Activated B cell treated with CpG ODN at 0.5 μM for 24 hours (primary cell): ENCODE data around the gene SGSM2. TPM values are rescaled to one million over a fixed set of nuclear protein-coding genes. Genes with fewer than 3 reads are reported as not detected.

ENCODE experiments used
- ATAC-seq: fragments of 200-7000 bp; cut with Tn5 transposase; one replicate; pipeline ENCODE4 v1.10.0; 2021; ENCODE audit warnings: low read depth, mild to moderate bottlenecking, moderate library complexity
- CTCF ChIA-PET: fragments of 350-600 bp; sonication (Branson Sonifier 250); formaldehyde crosslinking; loops from one replicate; lab custom pipeline; 2021; ENCODE audit warnings: antibody characterized with exemption; lab: Charles Lee
- POLR2A ChIA-PET: fragments of 350-600 bp; sonication (Branson Sonifier 250); formaldehyde crosslinking; loops from one replicate; lab custom pipeline; 2021; ENCODE audit warnings: antibody characterized with exemption; lab: Charles Lee
- DNase-seq: peaks from one replicate; pipeline ENCODE4 v3.0.0; 2022
- H3K27ac Mint-ChIP-seq: one replicate; pipeline ENCODE4 v1.8.0; 2020; ENCODE audit warnings: mixed read lengths
- H3K27me3 Mint-ChIP-seq: one replicate; pipeline ENCODE4 v1.8.0; 2021; ENCODE audit warnings: mixed read lengths
- H3K36me3 Mint-ChIP-seq: one replicate; pipeline ENCODE4 v1.8.0; 2021; ENCODE audit warnings: low read depth, mixed read lengths
- H3K4me1 Mint-ChIP-seq: one replicate; pipeline ENCODE4 v1.8.0; 2021; ENCODE audit warnings: mixed read lengths
- H3K4me3 Mint-ChIP-seq: one replicate; pipeline ENCODE4 v1.8.0; 2020; ENCODE audit warnings: mild to moderate bottlenecking, mixed read lengths
- H3K9me3 Mint-ChIP-seq: one replicate; pipeline ENCODE4 v1.8.0; 2020; ENCODE audit warnings: mixed read lengths
- CTCF ChIP-seq: fragments of 200-600 bp; IDR thresholded peaks from one replicate; pipeline ENCODE4 v1.8.0; 2022; ENCODE audit warnings: antibody characterized with exemption, mild to moderate bottlenecking
- intact Hi-C: fragments of 100-400 bp; cut with micrococcal nuclease; formaldehyde crosslinking; loops from one replicate; pipeline ENCODE4 v1.15.1; 2024
- total RNA-seq: library from RNA; stranded (reverse); gene quantifications from 2 replicates; pipeline ENCODE4 v1.2.3, GENCODE V29; 2022

The SGSM2 gene
- total RNA-seq, 1 donor from 2014 or later = 60.5 TPM

- ATAC-seq (no peak), DNase-seq (no peak)
- CTCF ChIA-PET = interaction anchor here (0.8 to 10.4 kb wide), 2 partner anchors 31 to 312 kb away, joined by 3 to 520 read pairs; no protein-coding TSS in a partner anchor
- Mint-ChIP-seq H3K9me3 (no peaks in the 10 kb centered on the region), H3K4me3 (no peak overlapping the region), H3K36me3 (peaks cover 35% of the 10 kb centered on the region), H3K4me1 (no peaks in the 10 kb centered on the region), H3K27me3 (no peaks in the 10 kb centered on the region), H3K27ac (no peak overlapping the region)
- intact Hi-C loops = no loop called here
- no peak for TF ChIP-seq CTCF
- POLR2A ChIA-PET = no interaction called here
Measured at GRCh38 chr17:2412561-2413021, 75.3 kb downstream of the SGSM2 start.

- DNase-seq = no peak
- ChIA-PET CTCF (interaction anchor here (10.4 kb wide), 1 partner anchor 33 kb away, joined by 520 read pairs; no protein-coding TSS in a partner anchor), POLR2A (interaction anchor here (2.4 kb wide), 1 partner anchor 13 kb away, joined by 15 read pairs; the partner anchor contains the start of gene MNT)
- TF ChIP-seq CTCF = no peak
- Mint-ChIP-seq H3K9me3 (no peaks in the 10 kb centered on the region), H3K4me3 (no peak overlapping the region), H3K4me1 (no peaks in the 10 kb centered on the region), H3K36me3 (peaks cover 54% of the 10 kb centered on the region), H3K27ac (no peak overlapping the region), H3K27me3 (no peaks in the 10 kb centered on the region)
- intact Hi-C loops = no loop called here
- no peak for ATAC-seq
Measured at GRCh38 chr17:2414446-2415064, 77.3 kb downstream of the SGSM2 start.

GRCh38 chr17:2415081-2415480, 77.8 kb downstream of the SGSM2 start:
- DNase-seq = no peak
- Mint-ChIP-seq H3K4me1 (no peaks in the 10 kb centered on the region), H3K9me3 (no peaks in the 10 kb centered on the region), H3K27me3 (no peaks in the 10 kb centered on the region), H3K36me3 (peaks cover 59% of the 10 kb centered on the region), H3K27ac (no peak overlapping the region), H3K4me3 (no peak overlapping the region)
- no peak for ATAC-seq
- ChIA-PET POLR2A (interaction anchor here (1.6 to 2.4 kb wide), 3 partner anchors 13 to 33 kb away, joined by 15 to 29 read pairs (median 19); partner anchors contain the start of gene MNT), CTCF (interaction anchor here (0.8 to 10.4 kb wide), 7 partner anchors 8 to 79 kb away, joined by 3 to 520 read pairs (median 9); partner anchors contain the start of gene TSR1)
- no peak for TF ChIP-seq CTCF
- intact Hi-C loops = no loop called here

- CTCF ChIA-PET = interaction anchor here (0.6 to 10.4 kb wide), 26 partner anchors 9 to 597 kb away, joined by 3 to 520 read pairs (median 4); partner anchors contain the start of gene TSR1
- Mint-ChIP-seq H3K9me3 (no peaks in the 10 kb centered on the region), H3K27ac (no peak overlapping the region), H3K4me1 (no peaks in the 10 kb centered on the region), H3K4me3 (no peak overlapping the region), H3K36me3 (peaks cover 62% of the 10 kb centered on the region), H3K27me3 (no peaks in the 10 kb centered on the region)
- DNase-seq = peak; percentile 84
- intact Hi-C loops = loop anchor here (1.0 kb wide), 3 partner anchors 15 to 597 kb away; partner anchors contain the start of gene MNT
- POLR2A ChIA-PET = interaction anchor here (0.6 to 2.4 kb wide), 9 partner anchors 14 to 100 kb away, joined by 3 to 29 read pairs (median 4); partner anchors contain the start of genes MNT and TSR1
- TF ChIP-seq CTCF = peak; percentile 47
- peak; percentile 83 for ATAC-seq
Measured at GRCh38 chr17:2416010-2416734, 78.9 kb downstream of the SGSM2 start.
